Hypothalamus (tissue), 51 donors: ENCODE measurements around the gene ETV7.
A peak's percentile ranks its signal among the peaks of the same experiment; 100 is the strongest.
"Not testable (repeated sequence)": the region's sequence is repeated elsewhere in the genome, so short reads cannot be mapped to it uniquely, and the experiment has no call there.

Experiments used
- DNase-seq, 51 donors: peaks; one replicate each; lab custom pipeline; 2025; lab: John Stamatoyannopoulos, UW

ETV7 gene

DNA sequence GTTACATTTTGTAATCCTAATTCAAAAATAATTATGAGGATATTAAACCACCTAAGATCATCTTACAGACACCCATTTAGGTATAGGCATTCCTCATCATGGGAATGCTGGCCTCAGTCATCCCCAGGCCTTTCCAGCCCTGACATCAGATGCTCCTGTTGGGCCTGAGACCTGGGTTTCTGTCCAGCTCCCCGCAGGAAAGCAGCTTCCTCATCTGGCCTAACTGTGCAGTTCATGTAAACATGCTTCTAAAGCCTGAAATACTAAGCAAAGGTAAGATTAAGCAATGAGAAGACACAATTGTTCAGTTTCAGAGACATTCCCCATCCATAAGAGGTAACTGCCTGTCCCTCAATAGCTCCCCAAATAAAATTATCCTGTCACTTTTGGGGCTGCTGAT, 19.0 kb downstream of the ETV7 start:
- no peak for DNase-seq

- DNase-seq, result no peak
These were observed 19.7 kb downstream of the ETV7 start for GRCh38 chr6:36367743-36368142.

DNA sequence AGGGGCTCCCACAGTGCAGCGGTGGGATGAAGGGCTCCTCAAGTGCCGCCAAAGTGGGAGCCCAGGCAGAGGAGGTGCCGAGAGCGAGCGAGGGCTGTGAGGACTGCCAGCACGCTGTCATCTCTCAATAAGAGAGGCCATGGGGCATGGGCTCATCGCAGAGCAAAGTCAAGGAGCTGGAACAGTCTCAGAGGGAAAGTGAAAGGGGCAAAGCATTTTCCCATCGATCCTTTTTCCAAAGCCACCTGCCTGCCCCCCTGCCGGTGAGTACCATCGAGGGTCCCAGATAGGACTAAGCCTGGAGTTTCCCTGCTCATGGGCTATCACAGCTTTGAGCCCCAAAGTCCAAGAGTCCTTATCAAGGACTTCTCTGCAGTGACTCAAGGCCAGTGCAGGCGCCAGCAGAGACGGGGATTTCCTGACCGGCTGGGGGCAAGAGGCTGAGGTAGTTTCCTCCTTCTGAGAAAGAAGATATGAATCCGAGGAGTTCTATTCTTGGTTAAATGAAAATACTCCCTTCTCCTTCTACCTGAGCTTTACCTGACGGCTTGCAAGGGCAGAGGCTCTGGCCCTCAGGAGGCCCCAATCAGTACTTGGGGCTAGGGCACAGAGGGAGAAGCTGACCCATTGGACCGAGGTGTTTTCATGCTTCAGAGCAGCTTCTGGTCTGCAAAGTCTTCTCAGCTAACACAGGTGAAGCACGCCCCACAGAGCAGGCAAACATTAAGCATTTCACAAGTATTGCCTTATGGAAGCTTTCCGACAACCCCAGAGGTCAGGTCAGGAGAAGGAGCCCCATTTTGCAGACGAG, 22.6 kb downstream of the ETV7 start:
- no peak for DNase-seq

DNA sequence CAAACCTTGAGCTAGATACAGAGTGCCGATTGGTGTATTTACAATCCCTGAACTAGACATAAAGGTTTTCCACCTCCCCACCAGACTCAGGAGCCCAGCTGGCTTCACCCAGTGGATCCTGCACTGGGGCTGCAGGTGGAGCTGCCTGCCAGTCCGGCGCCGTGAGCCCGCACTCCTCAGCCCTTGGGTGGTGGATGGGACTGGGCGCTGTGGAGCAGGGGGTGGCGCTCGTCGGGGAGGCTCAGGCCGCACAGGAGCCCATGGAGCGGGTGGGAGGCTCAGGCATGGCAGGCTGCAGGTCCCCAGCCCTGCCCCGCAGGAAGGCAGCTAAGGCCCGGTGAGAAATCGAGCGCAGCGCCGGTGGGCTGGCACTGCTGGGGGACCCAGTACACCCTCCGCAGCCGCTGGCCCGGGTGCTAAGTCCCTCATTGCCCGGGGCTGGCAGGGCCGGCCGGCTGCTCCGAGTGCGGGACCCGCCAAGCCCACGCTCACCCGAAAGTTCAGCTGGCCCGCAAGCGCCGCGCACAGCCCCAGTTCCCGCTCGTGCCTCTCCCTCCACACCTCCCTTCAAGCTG, 23.3 kb downstream of the ETV7 start:
- DNase-seq, result not testable (repeated sequence)

DNA sequence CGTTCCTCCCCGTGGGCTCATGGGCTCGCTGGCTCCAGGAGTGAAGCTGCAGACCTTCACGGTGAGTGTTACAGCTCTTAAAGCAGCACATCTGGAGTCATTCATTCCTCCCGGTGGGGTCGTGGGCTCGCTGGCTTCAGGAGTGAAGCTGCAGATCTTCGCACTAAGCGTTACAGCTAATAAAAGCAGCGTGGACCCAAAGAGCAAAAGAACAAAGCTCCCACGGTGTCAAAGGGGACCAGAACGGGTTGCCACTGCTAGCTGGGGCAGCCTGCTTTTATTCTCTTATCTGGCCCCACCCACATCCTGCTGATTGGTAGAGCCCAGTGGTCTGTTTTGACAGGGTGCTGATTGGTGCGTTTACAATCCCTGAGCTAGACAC, 24.1 kb downstream of the ETV7 start:
- not testable (repeated sequence) for DNase-seq

- DNase-seq, result no peak
These were observed 24.7 kb downstream of the ETV7 start for GRCh38 chr6:36362551-36363370.

DNA sequence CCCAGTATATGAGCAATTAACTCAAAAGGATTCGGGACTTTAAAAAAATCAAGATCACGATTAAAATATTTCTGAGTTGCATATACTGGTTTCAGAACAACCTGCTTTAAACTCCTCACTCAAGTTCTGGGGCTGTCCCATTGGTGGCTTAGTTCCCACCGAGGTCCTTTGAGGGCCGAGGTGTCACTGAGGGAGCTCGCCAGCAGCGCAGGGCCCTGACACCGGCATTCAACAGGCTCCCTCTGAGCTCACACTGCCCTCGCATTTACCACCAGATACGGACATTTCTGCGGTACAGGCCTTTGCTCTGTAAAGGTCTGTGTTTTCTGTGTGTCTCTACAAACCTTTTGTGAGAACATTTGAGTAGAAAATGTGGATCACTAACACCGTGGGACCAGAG, 26.4 kb downstream of the ETV7 start:
- DNase-seq, result no peak

DNA sequence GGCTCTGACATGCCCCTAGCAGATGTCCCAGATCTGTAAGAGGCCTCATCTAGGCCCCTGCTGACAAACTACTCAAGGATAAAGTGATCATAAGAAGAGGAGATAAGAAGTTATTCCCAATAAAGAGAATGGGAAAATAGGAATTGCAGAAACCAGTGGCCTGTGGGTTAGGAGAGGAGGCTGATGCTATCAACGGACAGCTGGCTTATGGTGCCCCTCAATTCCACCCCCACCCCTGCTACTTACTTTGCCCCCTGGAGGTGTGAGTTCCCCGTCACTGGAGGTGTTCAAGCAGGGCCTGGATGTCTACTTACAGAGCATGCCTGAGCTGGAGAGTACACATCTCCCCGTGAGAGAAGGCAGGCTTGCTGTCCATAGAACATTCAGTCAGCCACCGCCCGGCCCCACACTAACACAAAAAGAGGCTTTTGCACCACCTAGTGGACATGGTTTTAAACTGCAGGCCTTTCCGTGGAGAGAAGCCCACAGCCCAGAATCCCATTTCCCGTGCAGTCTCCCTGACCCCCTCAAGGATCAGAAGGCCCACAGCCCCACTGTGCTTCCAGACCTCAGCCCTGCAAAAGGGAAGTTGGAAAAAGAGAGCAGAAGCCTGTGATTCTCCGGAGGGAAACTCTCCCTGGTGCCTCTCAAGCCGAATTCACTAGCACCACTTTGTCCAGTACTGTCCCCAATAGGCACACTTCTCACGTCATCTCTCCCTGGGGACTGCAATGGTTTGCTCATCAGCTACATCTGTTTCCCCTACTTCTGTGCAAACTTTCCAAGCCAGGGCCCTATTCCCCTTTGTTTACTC, 27.0 kb downstream of the ETV7 start:
- peak in 50 of 51 donors; percentile 10 to 85 (median 54) for DNase-seq

DNA sequence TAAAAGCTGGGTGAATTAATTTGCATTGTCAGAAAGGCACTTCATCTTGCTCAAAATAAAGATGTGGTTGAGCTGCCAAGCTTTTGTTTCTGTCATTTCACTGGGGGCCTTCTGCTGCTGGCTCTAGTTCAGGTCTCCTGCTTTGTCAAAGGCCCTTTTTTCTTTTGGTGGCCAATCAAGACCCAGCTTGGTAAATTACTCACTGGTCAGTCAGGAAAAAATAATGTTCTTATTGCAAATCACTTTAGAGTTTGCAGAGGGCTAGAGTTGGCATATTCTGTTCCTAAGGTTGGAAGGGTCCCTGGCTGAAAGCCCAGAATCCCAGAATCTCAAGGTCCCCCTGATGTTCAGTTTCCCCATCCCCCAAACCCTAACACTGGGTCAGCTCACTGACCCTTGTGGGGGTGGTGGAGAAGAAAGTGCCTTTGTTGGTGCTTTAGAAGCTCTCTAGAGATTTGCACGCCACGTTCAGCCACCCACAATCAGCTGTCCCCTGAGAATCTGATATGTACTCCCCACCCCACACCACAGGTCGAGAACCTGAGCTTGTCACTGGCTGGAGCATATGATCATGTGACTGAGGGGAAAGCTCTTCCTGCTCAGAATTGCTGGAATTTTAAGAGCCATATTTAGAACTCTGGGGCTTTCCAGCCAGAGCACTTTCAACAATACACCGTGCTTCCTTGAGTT, 29.1 kb downstream of the ETV7 start:
- peak in 24 of 51 donors; percentile 7 to 88 (median 27) for DNase-seq

- DNase-seq, result no peak
These were observed 29.6 kb downstream of the ETV7 start for GRCh38 chr6:36357872-36358225.

DNA sequence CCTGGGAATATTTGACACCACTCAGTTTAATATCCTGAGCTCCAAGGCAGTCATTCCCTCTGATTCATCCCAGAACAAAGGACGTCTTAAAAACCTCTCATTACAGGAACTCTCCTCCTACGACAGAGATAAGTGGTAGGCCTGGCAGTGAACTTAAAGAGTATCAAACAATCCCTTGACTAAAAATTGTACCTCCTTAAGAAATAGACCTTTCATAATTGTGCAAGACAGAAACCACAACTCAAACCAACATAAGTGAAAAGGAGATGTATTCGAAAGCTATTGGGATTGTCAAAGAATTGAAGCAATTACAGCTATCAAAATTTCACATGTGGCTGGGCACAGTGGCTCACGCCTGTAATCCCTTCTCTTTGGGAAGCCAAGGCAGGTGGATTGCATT, 31.6 kb downstream of the ETV7 start:
- no peak for DNase-seq

DNA sequence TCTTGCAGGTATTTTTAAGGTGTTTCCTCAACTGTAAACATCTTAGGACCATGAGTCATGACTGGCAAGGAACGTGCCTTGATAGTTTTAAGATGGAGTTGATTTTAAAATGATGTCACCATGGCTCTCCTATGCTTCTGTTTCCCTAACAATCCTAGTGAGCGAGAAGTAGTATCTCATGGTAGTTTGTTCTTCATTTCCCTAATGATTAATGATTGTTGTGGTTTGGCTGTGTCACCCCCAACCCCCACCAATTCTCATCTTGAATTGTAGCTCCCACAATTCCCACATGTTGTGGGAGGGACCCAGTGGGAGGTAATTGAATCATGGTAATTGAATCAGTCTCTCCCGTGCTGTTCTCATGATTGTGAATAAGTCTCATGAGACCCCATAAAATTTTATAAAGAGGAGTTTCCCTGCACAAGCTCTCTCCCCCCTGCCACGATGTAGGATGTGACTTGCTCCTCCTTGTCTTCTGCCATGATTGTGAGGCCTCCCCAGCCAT, 34.0 kb downstream of the ETV7 start:
- DNase-seq, result no peak

GRCh38 chr6:36352477-36353157, 34.9 kb downstream of the ETV7 start:
- no peak for DNase-seq

DNA sequence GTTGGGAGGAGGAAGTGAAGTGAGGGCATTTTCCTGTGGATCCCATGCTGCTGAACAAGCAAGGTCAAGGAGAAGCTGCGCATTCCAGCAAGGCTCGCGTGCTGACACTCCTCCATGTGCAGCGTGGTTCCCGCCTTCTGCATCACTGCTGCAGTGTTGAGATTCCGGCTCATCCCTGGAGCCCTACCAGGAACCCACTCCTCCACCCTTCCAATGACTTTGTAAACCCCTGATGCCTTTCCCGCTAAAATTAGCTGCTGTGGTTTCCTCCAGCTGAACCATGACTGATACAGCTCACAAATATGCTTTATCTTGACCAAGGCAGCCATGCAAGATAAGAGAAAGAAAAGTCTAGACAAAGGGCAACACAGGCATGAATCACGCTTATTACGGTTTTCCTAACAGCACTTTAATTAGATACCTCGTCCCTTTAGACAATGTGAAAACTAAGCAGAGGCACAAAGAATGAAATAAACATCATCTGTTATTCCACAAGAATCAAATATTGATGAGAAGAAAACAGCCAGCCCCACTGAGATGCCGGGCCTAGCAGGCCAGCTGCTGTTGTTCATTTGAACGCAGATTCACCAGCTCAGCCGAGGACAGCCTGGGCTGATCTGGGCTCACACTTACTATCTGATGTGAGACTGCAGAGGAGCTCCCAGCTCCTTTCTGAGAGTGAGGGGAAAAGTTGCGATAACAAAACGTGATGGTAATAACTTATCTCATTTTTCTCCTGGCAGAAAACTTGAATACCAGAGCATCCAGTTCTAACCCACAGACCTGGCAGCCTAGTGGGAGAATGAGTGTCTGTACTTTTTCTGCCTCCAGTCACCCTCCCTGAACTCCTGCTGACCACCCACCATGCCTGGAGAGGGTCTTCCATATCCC, 36.5 kb downstream of the ETV7 start:
- DNase-seq, result no peak

DNA sequence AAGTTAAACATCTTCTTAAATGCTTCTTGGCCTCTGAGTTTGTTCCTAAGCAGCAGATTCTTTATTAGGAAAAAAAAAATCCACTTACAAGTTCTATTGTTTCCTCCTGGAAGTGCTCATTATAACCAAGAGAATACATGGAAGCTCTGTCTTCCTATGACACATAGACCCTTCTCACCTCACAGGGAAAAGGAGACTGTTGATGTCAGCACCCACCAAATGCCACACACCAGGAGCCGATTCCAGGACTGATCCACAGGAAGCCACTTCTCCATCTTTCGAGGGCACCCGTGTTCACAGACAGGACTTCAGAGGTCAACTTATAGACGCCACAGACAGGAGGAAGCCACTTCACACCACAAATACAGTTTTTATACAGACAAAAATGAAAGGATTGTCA, 37.4 kb downstream of the ETV7 start:
- no peak for DNase-seq

DNA sequence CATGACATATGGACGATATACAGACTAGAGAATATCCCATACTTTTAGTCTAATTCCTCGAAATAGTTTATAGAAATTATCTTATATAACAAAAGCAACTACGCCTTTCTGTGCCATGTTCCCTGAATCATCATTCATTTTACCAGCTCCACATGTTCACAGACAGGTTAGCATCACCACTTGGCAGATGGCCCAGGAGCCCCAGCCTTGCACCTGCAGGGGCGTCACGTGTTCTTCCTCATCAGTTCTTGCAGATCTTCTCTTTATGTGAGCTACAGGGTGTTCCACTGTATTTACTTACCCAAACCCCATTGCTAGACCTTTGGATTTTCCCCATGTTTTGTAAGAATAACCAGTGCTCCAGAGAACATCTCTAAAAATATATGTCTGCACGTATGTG, 38.2 kb downstream of the ETV7 start:
- peak in 3 of 51 donors; percentile 8 to 67 (median 23) for DNase-seq

GRCh38 chr6:36347621-36348020, 39.8 kb downstream of the ETV7 start:
- no peak for DNase-seq

GRCh38 chr6:36346486-36347273, 40.8 kb downstream of the ETV7 start:
- no peak for DNase-seq
